Measurements from ENCODE around the gene SULT4A1.

SULT4A1 gene

GRCh38 chr22:43894122-43894521 is 31.8 kb upstream of the SULT4A1 start:
- Mint-ChIP-seq H3K27ac (no peak overlapping the region), H3K4me3 (no peak overlapping the region), H3K9me3 (no peaks in the 10 kb centered on the region), H3K4me1 (no peaks in the 10 kb centered on the region), H3K36me3 (ENCODE audit: low read depth) (no peaks in the 10 kb centered on the region), H3K27me3 (ENCODE audit: low read depth, poor library complexity) (peaks cover 84% of the 10 kb centered on the region)
- TF ChIP-seq CTCF (IDR thresholded peaks at IDR 0.05), result no peak
- DNase-seq, result no peak

GRCh38 chr22:43893266-43893665 is 31.0 kb upstream of the SULT4A1 start:
- TF ChIP-seq CTCF (IDR thresholded peaks at IDR 0.05), result no peak
- Mint-ChIP-seq H3K9me3 (no peaks in the 10 kb centered on the region), H3K4me3 (no peak overlapping the region), H3K36me3 (ENCODE audit: low read depth) (no peaks in the 10 kb centered on the region), H3K4me1 (no peaks in the 10 kb centered on the region), H3K27me3 (ENCODE audit: low read depth, poor library complexity) (peaks cover 85% of the 10 kb centered on the region), H3K27ac (no peak overlapping the region)
- no peak for DNase-seq

- no peak overlapping the region for H3K4me3 Mint-ChIP-seq
- no peak overlapping the region for H3K27ac Mint-ChIP-seq
These were observed 30.0 kb upstream of the SULT4A1 start for GRCh38 chr22:43892183-43892894.

GRCh38 chr22:43891360-43892182 is 29.3 kb upstream of the SULT4A1 start, which contains the start of gene PNPLA5:
Gene PNPLA5, minus strand, starts transcription at chr22:43892013. Its CDS starts 133 bp downstream, at chr22:43891880.
- H3K9me3 Mint-ChIP-seq, result no peaks in the 10 kb centered on the region
- no peak within 1 kb of the TSS for H3K4me3 Mint-ChIP-seq
- peak; percentile 52 for DNase-seq
- H3K27me3 Mint-ChIP-seq (ENCODE audit: low read depth, poor library complexity), result peaks cover 86% of the 10 kb centered on the region
- no peaks in the 10 kb centered on the region for H3K36me3 Mint-ChIP-seq (ENCODE audit: low read depth)
- H3K4me1 Mint-ChIP-seq, result no peaks in the 10 kb centered on the region
- H3K27ac Mint-ChIP-seq, result no peak within 1 kb of the TSS
- TF ChIP-seq CTCF (IDR thresholded peaks at IDR 0.05), result no peak

More at GRCh38 chr22:43892183-43892894, 30.0 kb upstream of the SULT4A1 start:
- H3K36me3 Mint-ChIP-seq (ENCODE audit: low read depth), result no peaks in the 10 kb centered on the region
- TF ChIP-seq CTCF (IDR thresholded peaks at IDR 0.05), result no peak
- H3K27me3 Mint-ChIP-seq (ENCODE audit: low read depth, poor library complexity), result peaks cover 84% of the 10 kb centered on the region
- DNase-seq, result no peak
- no peaks in the 10 kb centered on the region for H3K4me1 Mint-ChIP-seq
- no peaks in the 10 kb centered on the region for H3K9me3 Mint-ChIP-seq

GRCh38 chr22:43890901-43891331 is 28.6 kb upstream of the SULT4A1 start:
- H3K4me3 Mint-ChIP-seq, result no peak overlapping the region
- no peak for TF ChIP-seq CTCF (IDR thresholded peaks at IDR 0.05)
- H3K4me1 Mint-ChIP-seq, result no peaks in the 10 kb centered on the region
- no peaks in the 10 kb centered on the region for H3K36me3 Mint-ChIP-seq (ENCODE audit: low read depth)
- no peak overlapping the region for H3K27ac Mint-ChIP-seq
- DNase-seq, result no peak
- H3K9me3 Mint-ChIP-seq, result no peaks in the 10 kb centered on the region
- H3K27me3 Mint-ChIP-seq (ENCODE audit: low read depth, poor library complexity), result peaks cover 89% of the 10 kb centered on the region
